Lung (tissue), 12 donors: ENCODE data around the gene RPS2. TPM values are rescaled to one million over a fixed set of nuclear protein-coding genes. Genes with fewer than 3 reads are reported as not detected.
A peak's percentile ranks its signal among the peaks of the same experiment; 100 is the strongest.
"Not testable (repeated sequence)": the region's sequence is repeated elsewhere in the genome, so short reads cannot be mapped to it uniquely, and the experiment has no call there.

ENCODE experiments used
- ATAC-seq: fragments of 200-7000 bp; cut with Tn5 transposase; one replicate; pipeline ENCODE4 v1.9.1; 2020; ENCODE audit warnings: moderate number of reproducible peaks; ENCODE audit not compliant: insufficient read depth, low FRiP score
- DNase-seq, 3 donors: peaks; one replicate each; pipeline ENCODE4 v3.0.0-alpha.2; 2013 to 2017
- H3K27ac ChIP-seq, 2 donors: one replicate each; pipeline ENCODE4 v1.5.1; 2013; ENCODE audit warnings: mild to moderate bottlenecking in 2 of 2, moderate library complexity in 2 of 2, control low read depth in 1 of 2, inconsistent platforms in 1 of 2, low read depth in 1 of 2, low read length in 1 of 2
- H3K27me3 ChIP-seq, 3 donors: one replicate each; pipeline ENCODE4 v1.5.1; 2013; ENCODE audit warnings: low read length in 2 of 3; ENCODE audit not compliant: control insufficient read depth in 3 of 3, insufficient read depth in 3 of 3
- H3K36me3 ChIP-seq, 4 donors: one replicate each; pipeline ENCODE4 v1.5.1; 2013; ENCODE audit warnings: low read length in 4 of 4, mild to moderate bottlenecking in 1 of 4, moderate library complexity in 1 of 4; ENCODE audit not compliant: control insufficient read depth in 4 of 4, insufficient read depth in 4 of 4
- H3K4me1 ChIP-seq, 5 donors: one replicate each; pipeline ENCODE4 v1.5.1; 2013; ENCODE audit warnings: low read length in 5 of 5, mild to moderate bottlenecking in 2 of 5, moderate library complexity in 1 of 5; ENCODE audit not compliant: control insufficient read depth in 5 of 5, insufficient read depth in 5 of 5
- H3K4me3 ChIP-seq: one replicate; pipeline ENCODE4 v1.5.1; 2013; ENCODE audit warnings: mild to moderate bottlenecking, control low read depth, moderate library complexity
- H3K9ac ChIP-seq, 2 donors: one replicate each; pipeline ENCODE4 v1.5.1; 2013; ENCODE audit warnings: low read length in 2 of 2, control low read depth in 1 of 2; ENCODE audit not compliant: insufficient read depth in 1 of 2
- H3K9me3 ChIP-seq, 4 donors: one replicate each; pipeline ENCODE4 v1.5.1; 2013; ENCODE audit warnings: low read length in 3 of 4, mild to moderate bottlenecking in 1 of 4, moderate library complexity in 1 of 4; ENCODE audit not compliant: control insufficient read depth in 4 of 4, insufficient read depth in 3 of 4
- WGBS, 2 donors: extraction: QIAGEN DNeasy Blood & Tissue Kit; methylation state at CpG; one replicate each; pipeline ENCODE4 v1.1.7; 2013; 5-methylcytosine and 5-hydroxymethylcytosine counted together
- polyA plus RNA-seq, 2 donors: library from polyadenylated mRNA; stranded (reverse); fragments of 200-250 nt; gene quantifications; one replicate each; pipeline ENCODE4 v1.2.1, GENCODE V29; 2013
- total RNA-seq, 2 donors: library from RNA; depleted of rRNA in 1 of 2; stranded (reverse); fragments of >200 nt in 1 of 2; gene quantifications; one replicate each; pipeline ENCODE4 v1.2.1, GENCODE V29; 2014 to 2021
- TF ChIP-seq, protein P1 (sequence below): IDR thresholded peaks from 2 replicates; pipeline ENCODE4 v1.5.1; 2012; ENCODE audit warnings: mild to moderate bottlenecking; ENCODE audit errors: control extremely low read depth, extremely low read depth
- donor health status: control.
- donor health status: control.
- donor health status: Bipolar disorder and iron deficiency.
- donor health status: healthy.
- donor health status: DM: yes; HTN: yes; CAD: no.

The RPS2 gene
- total and polyA plus RNA-seq, 4 donors: 1,331 to 5,214 (median 2,779) TPM

DNA sequence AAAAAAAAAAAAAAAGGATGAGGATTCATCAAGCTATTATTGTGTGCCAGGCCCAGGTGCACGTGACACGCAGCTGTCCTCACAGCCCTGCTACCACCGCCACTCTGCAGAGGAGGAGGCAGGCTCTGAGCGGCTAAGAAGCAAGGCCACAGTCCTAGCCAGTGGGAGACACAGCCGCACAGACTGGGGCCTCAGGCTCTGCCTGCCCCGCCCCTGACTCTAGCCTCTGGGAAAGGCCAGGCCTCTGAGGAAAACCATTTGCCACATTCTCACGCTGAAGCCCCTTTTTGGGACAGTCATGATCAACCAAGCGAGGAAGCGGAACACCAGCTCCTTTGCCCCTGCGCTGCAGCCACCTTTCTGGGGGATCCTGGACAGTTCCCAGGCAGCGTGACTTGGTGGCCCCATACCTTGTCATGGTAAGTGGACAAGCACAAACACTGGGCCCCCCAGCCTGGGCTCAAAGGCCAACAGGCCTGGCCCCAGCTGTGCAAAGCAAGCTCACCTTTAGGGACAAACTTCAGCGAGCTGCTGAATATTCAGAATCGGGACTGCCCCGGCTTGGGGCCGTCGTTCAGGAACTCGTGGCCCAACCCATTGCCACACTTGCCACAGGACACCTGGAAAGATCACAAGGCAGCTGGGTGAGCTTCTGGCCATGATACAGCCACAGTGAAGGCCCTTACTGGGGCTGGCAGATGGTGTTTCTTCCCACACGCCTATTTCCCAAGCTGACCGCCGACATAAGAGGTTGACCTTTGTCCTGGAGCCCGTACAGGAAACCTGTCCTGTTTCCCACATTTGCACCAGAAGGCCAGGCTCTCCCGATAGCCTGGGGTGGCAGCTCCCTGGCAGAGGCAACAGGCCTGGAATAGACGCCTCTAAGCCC lies 24.1 kb downstream of the RPS2 start:
- Histone ChIP-seq H3K4me3 (no peak overlapping the region), H3K27ac (no peak overlapping the region), H3K9ac (no peak overlapping the region), H3K27me3 (no peaks in the 10 kb centered on the region), H3K9me3 (peaks cover 0 to 1% (median 0%) of the 10 kb centered on the region in 4 donors), H3K36me3 (peaks cover 2 to 33% (median 8%) of the 10 kb centered on the region in 4 donors), H3K4me1 (peaks cover 0 to 12% (median 7%) of the 10 kb centered on the region in 5 donors)
- ATAC-seq: no peak
- WGBS, 2 donors: 71 to 84% methylated on average over 23 of the region's 23 CpGs
- TF ChIP-seq, protein P1, sequence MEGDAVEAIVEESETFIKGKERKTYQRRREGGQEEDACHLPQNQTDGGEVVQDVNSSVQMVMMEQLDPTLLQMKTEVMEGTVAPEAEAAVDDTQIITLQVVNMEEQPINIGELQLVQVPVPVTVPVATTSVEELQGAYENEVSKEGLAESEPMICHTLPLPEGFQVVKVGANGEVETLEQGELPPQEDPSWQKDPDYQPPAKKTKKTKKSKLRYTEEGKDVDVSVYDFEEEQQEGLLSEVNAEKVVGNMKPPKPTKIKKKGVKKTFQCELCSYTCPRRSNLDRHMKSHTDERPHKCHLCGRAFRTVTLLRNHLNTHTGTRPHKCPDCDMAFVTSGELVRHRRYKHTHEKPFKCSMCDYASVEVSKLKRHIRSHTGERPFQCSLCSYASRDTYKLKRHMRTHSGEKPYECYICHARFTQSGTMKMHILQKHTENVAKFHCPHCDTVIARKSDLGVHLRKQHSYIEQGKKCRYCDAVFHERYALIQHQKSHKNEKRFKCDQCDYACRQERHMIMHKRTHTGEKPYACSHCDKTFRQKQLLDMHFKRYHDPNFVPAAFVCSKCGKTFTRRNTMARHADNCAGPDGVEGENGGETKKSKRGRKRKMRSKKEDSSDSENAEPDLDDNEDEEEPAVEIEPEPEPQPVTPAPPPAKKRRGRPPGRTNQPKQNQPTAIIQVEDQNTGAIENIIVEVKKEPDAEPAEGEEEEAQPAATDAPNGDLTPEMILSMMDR: no peak
- no peak for DNase-seq

DNA sequence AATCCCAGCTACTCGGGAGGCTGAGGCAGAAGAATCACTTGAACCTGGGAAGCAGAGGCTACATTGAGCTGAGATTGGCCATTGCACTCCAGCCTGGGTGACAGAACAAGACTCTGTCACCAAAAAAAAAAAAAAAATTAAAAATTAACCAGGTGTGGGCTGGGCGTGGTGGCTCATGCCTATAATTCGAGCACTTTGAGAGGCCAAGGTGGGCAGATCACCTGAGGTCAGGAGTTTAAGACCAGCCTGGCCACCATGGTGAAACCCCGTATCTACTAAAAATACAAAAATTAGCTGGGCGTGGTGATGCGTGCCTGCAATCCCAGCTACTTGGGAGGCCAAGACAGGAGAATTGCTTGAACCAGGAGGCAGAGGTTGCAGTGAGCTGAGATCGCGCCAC lies 24.8 kb downstream of the RPS2 start:
- not testable (repeated sequence) for H3K27ac ChIP-seq, ATAC-seq, H3K9ac ChIP-seq, H3K27me3 ChIP-seq, H3K9me3 ChIP-seq, H3K4me3 ChIP-seq, DNase-seq
- H3K4me1 ChIP-seq: peaks cover 0 to 12% (median 7%) of the 10 kb centered on the region in 5 donors
- 93% methylated on average over 8 of the region's 8 CpGs for WGBS, 2 donors
- peaks cover 2 to 33% (median 8%) of the 10 kb centered on the region in 4 donors for H3K36me3 ChIP-seq

DNA sequence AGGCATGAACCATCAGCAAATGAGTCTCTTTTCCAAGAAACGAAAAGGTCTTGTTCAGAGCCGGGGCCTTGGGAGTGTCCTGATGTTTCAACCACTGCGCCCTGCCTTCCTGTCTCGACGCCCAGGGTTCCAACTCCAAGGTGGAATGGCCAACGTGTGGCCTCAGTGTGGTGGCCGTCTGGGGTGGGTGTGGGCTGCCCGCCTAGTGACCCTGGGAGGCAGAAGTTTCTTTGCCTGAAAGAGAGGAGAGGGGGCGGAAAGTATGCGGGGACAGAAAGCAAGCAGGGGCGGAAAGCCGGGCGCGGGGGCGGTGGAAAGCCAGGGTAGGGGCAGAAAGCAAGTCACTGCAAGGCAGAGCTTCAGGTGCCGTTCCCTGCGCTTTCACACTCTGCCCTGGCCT lies 25.7 kb downstream of the RPS2 start:
- Histone ChIP-seq H3K27ac (peak overlapping the region in 1 of 2 donors; percentile 62), H3K27me3 (no peaks in the 10 kb centered on the region), H3K9ac (no peak overlapping the region), H3K36me3 (peaks cover 2 to 33% (median 8%) of the 10 kb centered on the region in 4 donors), H3K9me3 (peaks cover 0 to 1% (median 0%) of the 10 kb centered on the region in 4 donors), H3K4me1 (peaks cover 0 to 12% (median 7%) of the 10 kb centered on the region in 5 donors), H3K4me3 (no peak overlapping the region)
- TF ChIP-seq, protein P1: no peak
- ATAC-seq (no peak), DNase-seq (no peak)
- 73 to 88% methylated on average over 17 of the region's 17 CpGs for WGBS, 2 donors

DNA sequence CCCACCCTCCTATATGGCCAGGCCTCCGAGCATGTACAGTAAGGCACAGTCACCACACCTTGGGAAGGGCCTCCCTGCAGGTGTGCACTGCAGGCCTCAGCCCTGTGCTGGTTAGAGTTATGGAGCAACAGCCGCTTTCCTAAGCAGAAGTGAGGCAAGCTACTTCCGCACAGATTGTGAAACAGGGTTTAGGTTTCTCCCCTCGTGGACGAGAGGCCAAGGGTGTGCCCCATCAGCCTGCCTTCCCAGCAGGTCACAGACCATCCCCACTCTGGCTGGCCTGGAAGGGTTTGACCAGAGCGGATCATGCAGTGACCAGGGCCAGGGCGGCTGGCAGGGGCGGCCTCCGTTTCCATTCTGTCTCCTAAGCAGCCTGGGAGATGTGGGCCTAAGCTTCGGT lies 26.3 kb downstream of the RPS2 start:
- WGBS, 2 donors: 38 to 77% methylated on average over 10 of the region's 10 CpGs
- Histone ChIP-seq H3K9ac (no peak overlapping the region), H3K27me3 (no peaks in the 10 kb centered on the region), H3K4me1 (peaks cover 0 to 12% (median 7%) of the 10 kb centered on the region in 5 donors), H3K27ac (peak overlapping the region in 1 of 2 donors; percentile 62), H3K9me3 (peaks cover 0 to 1% (median 0%) of the 10 kb centered on the region in 4 donors), H3K36me3 (peaks cover 2 to 33% (median 8%) of the 10 kb centered on the region in 4 donors), H3K4me3 (no peak overlapping the region)
- no peak for DNase-seq
- TF ChIP-seq, protein P1: no peak
- ATAC-seq: no peak
